ENCODE results near the gene ANAPC13.

ANAPC13 gene

GRCh38 chr3:134495980-134496379 lies 10.2 kb upstream of the ANAPC13 start:
- TF ChIP-seq, protein P1, sequence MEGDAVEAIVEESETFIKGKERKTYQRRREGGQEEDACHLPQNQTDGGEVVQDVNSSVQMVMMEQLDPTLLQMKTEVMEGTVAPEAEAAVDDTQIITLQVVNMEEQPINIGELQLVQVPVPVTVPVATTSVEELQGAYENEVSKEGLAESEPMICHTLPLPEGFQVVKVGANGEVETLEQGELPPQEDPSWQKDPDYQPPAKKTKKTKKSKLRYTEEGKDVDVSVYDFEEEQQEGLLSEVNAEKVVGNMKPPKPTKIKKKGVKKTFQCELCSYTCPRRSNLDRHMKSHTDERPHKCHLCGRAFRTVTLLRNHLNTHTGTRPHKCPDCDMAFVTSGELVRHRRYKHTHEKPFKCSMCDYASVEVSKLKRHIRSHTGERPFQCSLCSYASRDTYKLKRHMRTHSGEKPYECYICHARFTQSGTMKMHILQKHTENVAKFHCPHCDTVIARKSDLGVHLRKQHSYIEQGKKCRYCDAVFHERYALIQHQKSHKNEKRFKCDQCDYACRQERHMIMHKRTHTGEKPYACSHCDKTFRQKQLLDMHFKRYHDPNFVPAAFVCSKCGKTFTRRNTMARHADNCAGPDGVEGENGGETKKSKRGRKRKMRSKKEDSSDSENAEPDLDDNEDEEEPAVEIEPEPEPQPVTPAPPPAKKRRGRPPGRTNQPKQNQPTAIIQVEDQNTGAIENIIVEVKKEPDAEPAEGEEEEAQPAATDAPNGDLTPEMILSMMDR (IDR thresholded peaks at IDR 0.05) = no peak

- TF ChIP-seq, protein P1 (IDR thresholded peaks at IDR 0.05) = no peak
Observed at GRCh38 chr3:134494495-134494894, 8.7 kb upstream of the ANAPC13 start.

DNA sequence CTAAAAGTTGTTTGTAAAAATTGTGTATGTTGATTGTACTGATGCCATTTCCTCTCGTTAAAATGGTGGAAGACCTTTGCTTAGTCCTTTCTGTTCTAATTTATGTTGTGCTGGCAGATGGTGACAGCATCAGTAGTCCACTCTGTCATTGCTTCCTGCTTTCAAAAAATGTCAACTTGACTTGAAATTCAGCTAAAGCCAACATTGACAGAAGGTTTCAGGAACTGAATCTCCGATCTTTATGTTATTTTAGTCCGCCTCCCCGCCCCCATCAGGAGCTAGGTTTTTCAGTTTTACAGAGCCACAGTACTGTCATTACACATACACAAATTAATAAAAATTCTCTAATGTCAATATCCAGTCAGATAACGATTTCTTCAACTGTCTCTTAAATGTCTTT lies 1.6 kb upstream of the ANAPC13 start:
- TF ChIP-seq, protein P1 (IDR thresholded peaks at IDR 0.05) = no peak

GRCh38 chr3:134486577-134487041 lies 824 bp upstream of the ANAPC13 start:
- TF ChIP-seq, protein P1 (IDR thresholded peaks at IDR 0.05) = no peak

GRCh38 chr3:134485075-134485717 lies 589 bp downstream of the ANAPC13 start:
- TF ChIP-seq, protein P1 (IDR thresholded peaks at IDR 0.05) = no peak

- TF ChIP-seq, protein P1 (IDR thresholded peaks at IDR 0.05) = no peak
Observed at GRCh38 chr3:134483195-134483900, 2.4 kb downstream of the ANAPC13 start.

GRCh38 chr3:134482622-134483021 lies 3.2 kb downstream of the ANAPC13 start:
- TF ChIP-seq, protein P1 (IDR thresholded peaks at IDR 0.05) = no peak
